GM23248 (cell line): Measurements from ENCODE around the gene FOXB1.

Source experiments
- EZH2 ChIP-seq: fragments of 200-600 bp; sonication (generic); IDR thresholded peaks from 2 replicates; pipeline ENCODE4 v1.6.1; 2018; ENCODE audit warnings: antibody characterized with exemption, mild to moderate bottlenecking; ENCODE audit not compliant: insufficient read depth, poor library complexity, severe bottlenecking
- EZH2phosphoT487 ChIP-seq: fragments of 200-600 bp; sonication (generic); IDR thresholded peaks from 2 replicates; pipeline ENCODE4 v1.6.1; 2018; ENCODE audit warnings: antibody characterized with exemption, moderate library complexity, mild to moderate bottlenecking, low read depth; ENCODE audit not compliant: insufficient read depth

GRCh38 chr15:60054472-60054871 is 50.4 kb downstream of the FOXB1 start:
- TF ChIP-seq EZH2 (no peak), EZH2phosphoT487 (no peak)
